NCI-H2107 (cell line): ENCODE results near the gene SLC30A7.

Experiments
- DNase-seq: peaks from one replicate; lab custom pipeline; 2025; lab: John Stamatoyannopoulos, UW

SLC30A7 gene

DNA sequence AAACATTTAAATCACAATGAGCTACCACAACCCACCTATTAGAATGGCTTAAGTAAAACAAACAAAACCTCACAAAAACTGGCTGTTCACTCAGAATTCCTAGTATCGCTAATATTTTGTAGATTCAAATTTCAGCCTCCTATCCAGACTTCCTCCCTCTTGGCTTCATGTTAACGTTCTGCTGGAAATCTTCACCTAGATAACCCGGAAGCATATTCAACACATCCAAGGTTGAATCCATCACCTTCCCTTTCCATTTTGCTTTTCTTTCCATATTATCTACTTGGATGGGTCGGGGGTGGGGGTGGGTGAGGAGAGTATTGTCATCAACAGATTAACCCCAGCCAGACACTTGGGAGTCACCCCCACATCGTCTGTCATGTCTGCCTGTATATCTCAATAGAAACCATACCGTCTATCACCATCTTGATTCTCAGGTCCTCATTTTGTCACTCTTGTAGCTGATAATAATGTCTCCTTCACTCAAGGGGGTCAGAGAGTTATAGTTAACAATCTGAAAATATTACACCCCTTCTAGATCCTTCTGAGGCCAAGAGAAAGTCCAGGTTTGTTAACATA lies 131.4 kb downstream of the SLC30A7 start:
- no peak for DNase-seq

DNA sequence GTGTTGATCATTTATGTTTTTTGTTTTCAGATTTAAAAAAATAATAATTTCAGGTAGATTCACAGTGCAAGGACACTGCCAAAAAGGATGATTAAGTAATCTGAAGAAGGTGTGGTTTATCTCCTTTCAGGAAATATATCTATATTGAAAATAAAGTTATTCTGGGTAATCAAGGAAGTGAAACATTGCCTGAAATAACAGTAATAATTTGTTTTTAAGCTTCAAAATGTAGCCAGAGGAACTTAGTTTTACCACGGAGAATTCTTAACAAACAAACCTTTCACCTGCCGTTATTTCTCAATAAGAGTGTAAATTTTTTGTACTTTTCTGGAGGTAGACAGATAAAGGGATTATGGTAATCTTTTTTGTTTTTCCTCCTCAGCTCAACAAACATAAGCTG lies 132.6 kb downstream of the SLC30A7 start:
- DNase-seq, result no peak

DNA sequence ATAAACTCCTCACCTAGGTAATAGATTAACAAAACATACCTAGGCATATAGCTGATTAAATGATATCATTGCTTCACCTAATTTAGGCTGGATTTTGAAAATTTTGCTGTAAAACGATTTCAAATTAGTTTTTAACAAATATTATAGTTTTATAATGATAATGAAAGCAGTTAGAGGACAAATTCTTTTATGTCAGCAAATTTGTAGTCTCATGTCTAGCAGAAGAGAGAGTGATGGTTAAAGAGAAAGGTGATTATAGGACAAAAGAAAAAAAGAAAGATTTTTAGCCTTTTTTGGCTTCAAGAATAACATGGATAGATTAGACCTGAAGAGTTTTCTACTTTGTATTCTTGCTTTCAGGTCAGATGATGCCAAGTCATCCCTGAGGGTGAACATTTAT lies 133.3 kb downstream of the SLC30A7 start:
- no peak for DNase-seq

DNA sequence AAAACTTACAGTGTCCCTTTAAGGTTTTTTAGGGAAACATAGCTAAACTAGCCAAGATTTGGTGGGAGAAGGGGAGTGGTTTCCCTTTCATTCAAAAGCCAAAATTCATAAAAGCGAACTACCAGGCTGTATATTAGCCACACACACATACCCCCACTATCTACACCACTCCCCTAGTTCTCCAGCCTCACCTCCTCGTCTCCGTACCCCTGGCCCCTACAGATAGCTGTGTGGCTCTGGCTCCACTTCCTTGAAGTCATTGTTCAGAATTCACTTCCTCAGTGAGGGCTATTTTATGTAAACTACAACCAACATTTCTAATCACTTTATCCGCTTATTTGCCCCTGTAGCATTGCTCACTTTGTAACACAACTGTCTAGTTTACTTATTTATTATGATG lies 135.0 kb downstream of the SLC30A7 start:
- DNase-seq, result no peak
